Thyroid gland (tissue), 4 donors: ENCODE measurements around the gene SH3RF1.

ENCODE experiments used
- POLR2A ChIP-seq, 2 donors: fragments of 450-650 bp; IDR thresholded peaks; one replicate each; pipeline ENCODE4 v1.6.1; 2017; ENCODE audit warnings: antibody characterized with exemption in 2 of 2, mild to moderate bottlenecking in 2 of 2, moderate library complexity in 1 of 2
- TF ChIP-seq, protein P1 (sequence below), 6 experiments: fragments of 200-600 bp in 3 of 6; fragments of 450-650 bp in 3 of 6; sonication (generic) in 3 of 6; IDR thresholded peaks; one replicate each; pipeline ENCODE4 v1.5.1; 2016 to 2019; ENCODE audit warnings: antibody characterized with exemption in 6 of 6, mild to moderate bottlenecking in 2 of 6, inconsistent platforms in 1 of 6, moderate library complexity in 1 of 6

DNA sequence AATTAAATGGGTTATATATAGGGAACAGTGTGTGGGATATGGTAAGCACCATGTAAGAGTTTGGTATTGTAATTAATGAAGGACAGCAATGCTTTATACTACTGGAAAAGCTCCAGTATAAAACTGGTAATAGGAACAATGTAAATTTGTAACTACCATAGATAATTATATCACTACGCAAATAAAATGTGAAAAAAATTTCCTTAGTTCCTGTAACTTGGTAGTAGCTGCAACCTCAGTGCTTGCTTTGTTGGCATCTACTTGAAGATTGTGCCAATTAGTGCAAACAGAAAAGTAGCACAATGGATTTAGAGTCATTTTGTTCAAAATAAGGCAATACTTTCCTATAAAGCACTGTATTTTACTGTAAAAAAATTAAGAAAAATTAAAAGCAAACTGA lies 34.4 kb upstream of the SH3RF1 start:
- TF ChIP-seq POLR2A (IDR thresholded peaks at IDR 0.05) = no peak
- TF ChIP-seq, protein P1, sequence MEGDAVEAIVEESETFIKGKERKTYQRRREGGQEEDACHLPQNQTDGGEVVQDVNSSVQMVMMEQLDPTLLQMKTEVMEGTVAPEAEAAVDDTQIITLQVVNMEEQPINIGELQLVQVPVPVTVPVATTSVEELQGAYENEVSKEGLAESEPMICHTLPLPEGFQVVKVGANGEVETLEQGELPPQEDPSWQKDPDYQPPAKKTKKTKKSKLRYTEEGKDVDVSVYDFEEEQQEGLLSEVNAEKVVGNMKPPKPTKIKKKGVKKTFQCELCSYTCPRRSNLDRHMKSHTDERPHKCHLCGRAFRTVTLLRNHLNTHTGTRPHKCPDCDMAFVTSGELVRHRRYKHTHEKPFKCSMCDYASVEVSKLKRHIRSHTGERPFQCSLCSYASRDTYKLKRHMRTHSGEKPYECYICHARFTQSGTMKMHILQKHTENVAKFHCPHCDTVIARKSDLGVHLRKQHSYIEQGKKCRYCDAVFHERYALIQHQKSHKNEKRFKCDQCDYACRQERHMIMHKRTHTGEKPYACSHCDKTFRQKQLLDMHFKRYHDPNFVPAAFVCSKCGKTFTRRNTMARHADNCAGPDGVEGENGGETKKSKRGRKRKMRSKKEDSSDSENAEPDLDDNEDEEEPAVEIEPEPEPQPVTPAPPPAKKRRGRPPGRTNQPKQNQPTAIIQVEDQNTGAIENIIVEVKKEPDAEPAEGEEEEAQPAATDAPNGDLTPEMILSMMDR (IDR thresholded peaks at IDR 0.05) = no peak
